Mesenchymal stem cell (in vitro differentiated cells and primary cell): ENCODE measurements around the gene ACP3.

Source experiments
- DNase-seq: peaks from one replicate; pipeline ENCODE4 v3.0.0-alpha.2; 2013
- H2AFZ ChIP-seq: one replicate; pipeline ENCODE4 v1.6.1; 2013; ENCODE audit warnings: low read depth, mild to moderate bottlenecking, control low read depth, inconsistent platforms, low read length, moderate library complexity
- H2AK5ac ChIP-seq: 2 replicates; pipeline ENCODE4 v1.6.1; 2013; ENCODE audit warnings: low read length, moderate library complexity, mild to moderate bottlenecking, inconsistent platforms; ENCODE audit not compliant: severe bottlenecking
- H2BK120ac ChIP-seq: one replicate; pipeline ENCODE4 v1.6.1; 2013; ENCODE audit warnings: low read depth, mild to moderate bottlenecking, inconsistent platforms, low read length, moderate library complexity
- H2BK12ac ChIP-seq, 2 experiments: one replicate each; pipeline ENCODE4 v1.6.1; 2013; ENCODE audit warnings: inconsistent platforms in 2 of 2, low read length in 2 of 2, mild to moderate bottlenecking in 2 of 2, moderate library complexity in 2 of 2, control low read depth in 1 of 2
- H2BK15ac ChIP-seq: one replicate; pipeline ENCODE4 v1.6.1; 2013; ENCODE audit warnings: mild to moderate bottlenecking, low read depth, inconsistent platforms; ENCODE audit not compliant: poor library complexity, severe bottlenecking
- H2BK5ac ChIP-seq: 2 replicates; pipeline ENCODE4 v1.6.1; 2013; ENCODE audit warnings: low read depth, mild to moderate bottlenecking, low read length, control low read depth, inconsistent platforms; ENCODE audit not compliant: poor library complexity, severe bottlenecking
- H3K14ac ChIP-seq, 2 experiments: one replicate each; pipeline ENCODE4 v1.6.1; 2013; ENCODE audit warnings: inconsistent platforms in 2 of 2, low read length in 2 of 2, control low read depth in 1 of 2, mild to moderate bottlenecking in 1 of 2, moderate library complexity in 1 of 2
- H3K18ac ChIP-seq, 2 experiments: one replicate each; pipeline ENCODE4 v1.6.1; 2013; ENCODE audit warnings: inconsistent platforms in 2 of 2, low read length in 2 of 2, control low read depth in 1 of 2, low read depth in 1 of 2, mild to moderate bottlenecking in 1 of 2
- H3K23ac ChIP-seq, 2 experiments: one replicate each; pipeline ENCODE4 v1.6.1; 2013; ENCODE audit warnings: inconsistent platforms in 2 of 2, low read length in 2 of 2, mild to moderate bottlenecking in 2 of 2, moderate library complexity in 2 of 2, control low read depth in 1 of 2
- H3K27ac ChIP-seq: 2 replicates; pipeline ENCODE4 v1.5.1; 2013; ENCODE audit warnings: mild to moderate bottlenecking, moderate library complexity, low read length, control low read depth, inconsistent platforms; ENCODE audit not compliant: poor library complexity, severe bottlenecking
- H3K27me3 ChIP-seq, 2 experiments: 2 replicates each; pipeline versions ENCODE4 v1.6.1 to v1.7.0; 2013; ENCODE audit warnings: low read length in 2 of 2, mild to moderate bottlenecking in 2 of 2, moderate library complexity in 2 of 2, control low read depth in 1 of 2, inconsistent platforms in 1 of 2; ENCODE audit not compliant: control insufficient read depth in 1 of 2, insufficient read depth in 1 of 2
- H3K36me3 ChIP-seq, 2 experiments: 2 replicates each; pipeline versions ENCODE4 v1.6.1 to v1.7.0; 2013; ENCODE audit warnings: low read length in 2 of 2, control low read depth in 1 of 2, inconsistent platforms in 1 of 2, low read depth in 1 of 2, mild to moderate bottlenecking in 1 of 2; ENCODE audit not compliant: insufficient read depth in 2 of 2, control insufficient read depth in 1 of 2
- H3K4ac ChIP-seq, 2 experiments: one replicate each; pipeline ENCODE4 v1.6.1; 2013; ENCODE audit warnings: inconsistent platforms in 2 of 2, low read length in 2 of 2, mild to moderate bottlenecking in 2 of 2, moderate library complexity in 2 of 2, control low read depth in 1 of 2, low read depth in 1 of 2
- H3K4me1 ChIP-seq: 2 replicates; pipeline ENCODE4 v1.6.1; 2013; ENCODE audit warnings: low read depth, low read length, control low read depth; ENCODE audit not compliant: control insufficient read depth, insufficient read depth
- H3K4me2 ChIP-seq: 2 replicates; pipeline ENCODE4 v1.6.1; 2013; ENCODE audit warnings: low read length, mild to moderate bottlenecking, inconsistent platforms; ENCODE audit not compliant: poor library complexity, severe bottlenecking
- H3K4me3 ChIP-seq, 2 experiments: 2 replicates each; pipeline versions ENCODE4 v1.5.1 to v1.7.0; 2013; ENCODE audit warnings: low read length in 2 of 2, mild to moderate bottlenecking in 2 of 2, control low read depth in 1 of 2, low read depth in 1 of 2; ENCODE audit not compliant: insufficient read depth in 1 of 2
- H3K79me1 ChIP-seq: replicated peaks from 2 replicates; pipeline ENCODE4 v1.6.1; 2013; ENCODE audit warnings: mild to moderate bottlenecking, control low read depth, low read length, inconsistent platforms; ENCODE audit not compliant: poor library complexity, severe bottlenecking
- H3K9ac ChIP-seq: 2 replicates; pipeline ENCODE4 v1.7.0; 2013; ENCODE audit warnings: mild to moderate bottlenecking, low read length, moderate library complexity
- H3K9me3 ChIP-seq: 2 replicates; pipeline ENCODE4 v1.7.0; 2013; ENCODE audit warnings: mild to moderate bottlenecking, low read length; ENCODE audit not compliant: control insufficient read depth
- H4K8ac ChIP-seq: one replicate; pipeline ENCODE4 v1.6.1; 2013; ENCODE audit warnings: inconsistent platforms, mild to moderate bottlenecking, low read length, moderate library complexity
- H4K91ac ChIP-seq: one replicate; pipeline ENCODE4 v1.6.1; 2013; ENCODE audit warnings: mild to moderate bottlenecking, low read length, inconsistent platforms
- WGBS: methylation state at CpG from one replicate; pipeline ENCODE4 v1.1.7; 2013; ENCODE audit warnings: mixed read lengths; 5-methylcytosine and 5-hydroxymethylcytosine counted together

The ACP3 gene

DNA sequence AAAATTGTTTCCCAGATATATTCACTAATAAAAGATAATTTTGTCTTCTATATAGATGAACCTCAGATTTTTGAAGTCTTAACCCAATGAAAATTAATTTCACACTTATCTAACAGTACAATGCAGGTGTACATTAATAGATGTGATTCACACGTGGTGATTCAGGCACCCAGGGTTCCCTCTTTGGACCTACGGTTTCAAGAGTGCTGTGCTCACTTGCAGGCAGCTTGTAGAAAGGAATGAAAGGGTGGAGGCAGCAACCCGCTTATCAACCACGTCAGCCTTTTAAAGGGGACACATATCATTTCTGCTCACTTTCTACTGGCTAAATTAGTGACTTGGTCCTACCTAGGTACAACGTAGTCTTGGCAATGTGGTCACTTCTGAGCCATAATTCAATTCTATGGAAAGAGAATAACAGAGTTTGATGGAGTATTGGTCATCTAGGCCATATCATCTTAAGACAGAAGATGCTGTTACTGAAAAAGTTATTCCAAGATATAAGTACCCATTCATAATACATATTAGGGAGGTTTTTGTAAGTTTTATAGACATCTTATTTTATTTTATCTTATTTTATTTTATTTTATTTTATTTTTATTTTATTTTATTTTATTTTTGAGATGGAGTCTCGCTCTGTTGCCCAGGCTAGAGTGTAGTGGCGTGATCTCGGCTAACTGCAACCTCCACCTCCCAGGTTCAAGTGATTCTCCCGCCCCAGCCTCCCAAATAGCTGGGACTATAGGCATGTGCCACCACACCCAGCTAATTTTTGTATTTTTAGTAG is 37.9 kb downstream of the ACP3 start:
- H4K91ac ChIP-seq, result no peak overlapping the region
- no peaks in the 10 kb centered on the region for H3K4me1 ChIP-seq
- no peak for DNase-seq
- H2AK5ac ChIP-seq, result no peak overlapping the region
- H3K4ac ChIP-seq, result no peak overlapping the region
- H3K23ac ChIP-seq, result no peak overlapping the region
- H3K14ac ChIP-seq, result no peak overlapping the region
- no peak overlapping the region for H3K9ac ChIP-seq
- H3K27ac ChIP-seq, result no peak overlapping the region
- H3K4me3 ChIP-seq, result no peak overlapping the region
- no peaks in the 10 kb centered on the region for H3K79me1 ChIP-seq
- no peak overlapping the region for H2BK120ac ChIP-seq
- H3K18ac ChIP-seq, result no peak overlapping the region
- H3K36me3 ChIP-seq, result no peaks in the 10 kb centered on the region
- WGBS, result 87% methylated on average over 6 of the region's 9 CpGs
- H2BK12ac ChIP-seq, result no peak overlapping the region
- no peaks in the 10 kb centered on the region for H3K9me3 ChIP-seq
- no peak overlapping the region for H2BK15ac ChIP-seq
- peaks cover 0 to 8% of the 10 kb centered on the region in 2 experiments for H3K27me3 ChIP-seq
- H3K4me2 ChIP-seq, result no peak overlapping the region
- no peak overlapping the region for H2BK5ac ChIP-seq
- H4K8ac ChIP-seq, result no peak overlapping the region
- no peak overlapping the region for H2AFZ ChIP-seq

DNA sequence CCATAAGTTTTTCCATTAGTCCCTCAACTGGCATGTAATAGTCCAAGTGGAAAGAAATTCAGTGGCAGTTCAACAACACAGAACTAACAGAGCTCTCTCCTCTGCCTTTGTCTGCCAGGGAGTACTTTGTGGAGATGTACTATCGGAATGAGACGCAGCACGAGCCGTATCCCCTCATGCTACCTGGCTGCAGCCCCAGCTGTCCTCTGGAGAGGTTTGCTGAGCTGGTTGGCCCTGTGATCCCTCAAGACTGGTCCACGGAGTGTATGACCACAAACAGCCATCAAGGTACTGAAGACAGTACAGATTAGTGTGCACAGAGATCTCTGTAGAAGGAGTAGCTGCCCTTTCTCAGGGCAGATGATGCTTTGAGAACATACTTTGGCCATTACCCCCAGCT is 39.4 kb downstream of the ACP3 start:
- Histone ChIP-seq H3K23ac (no peak overlapping the region), H3K36me3 (no peaks in the 10 kb centered on the region), H3K27ac (no peak overlapping the region), H4K91ac (no peak overlapping the region), H3K9ac (no peak overlapping the region), H3K4me1 (no peaks in the 10 kb centered on the region), H3K4me3 (no peak overlapping the region), H3K4ac (no peak overlapping the region), H2BK12ac (no peak overlapping the region), H2BK5ac (no peak overlapping the region), H3K14ac (no peak overlapping the region), H2AK5ac (no peak overlapping the region), H2BK15ac (no peak overlapping the region), H3K18ac (no peak overlapping the region), H4K8ac (no peak overlapping the region), H3K27me3 (peaks cover 0 to 18% of the 10 kb centered on the region in 2 experiments), H2BK120ac (no peak overlapping the region), H3K4me2 (no peak overlapping the region), H3K9me3 (peaks cover 3% of the 10 kb centered on the region), H2AFZ (no peak overlapping the region), H3K79me1 (no peaks in the 10 kb centered on the region)
- WGBS, result 92% methylated on average over 5 of the region's 5 CpGs
- no peak for DNase-seq

DNA sequence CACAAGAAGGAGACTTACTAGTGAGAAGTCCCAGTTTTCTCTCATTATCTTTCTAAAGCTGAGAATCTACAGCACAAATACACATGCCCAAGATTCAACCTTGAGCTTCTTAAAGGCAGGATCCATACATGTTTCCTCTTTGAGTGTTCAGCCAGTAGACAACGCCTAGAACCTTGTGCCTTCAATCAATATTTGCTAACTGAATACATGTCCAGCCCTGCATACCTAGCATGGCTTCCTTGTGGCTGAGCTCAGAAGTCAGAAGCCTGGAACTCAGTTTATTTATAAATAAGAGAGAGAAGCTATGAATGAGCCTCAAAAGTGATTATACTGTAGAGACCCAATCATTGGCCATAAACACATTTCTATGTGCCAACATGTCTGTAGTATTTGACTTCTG is 43.5 kb downstream of the ACP3 start:
- H3K23ac ChIP-seq, result no peak overlapping the region
- H3K27me3 ChIP-seq, result peaks cover 3 to 34% of the 10 kb centered on the region in 2 experiments
- no peak overlapping the region for H3K27ac ChIP-seq
- H3K79me1 ChIP-seq, result no peaks in the 10 kb centered on the region
- no peak overlapping the region for H4K91ac ChIP-seq
- DNase-seq, result no peak
- H3K9me3 ChIP-seq, result peaks cover 4% of the 10 kb centered on the region
- H2BK120ac ChIP-seq, result no peak overlapping the region
- H2AK5ac ChIP-seq, result no peak overlapping the region
- H3K18ac ChIP-seq, result no peak overlapping the region
- no peaks in the 10 kb centered on the region for H3K4me1 ChIP-seq
- no peak overlapping the region for H3K14ac ChIP-seq
- H4K8ac ChIP-seq, result no peak overlapping the region
- H3K36me3 ChIP-seq, result no peaks in the 10 kb centered on the region
- H2BK12ac ChIP-seq, result no peak overlapping the region
- WGBS, result 100% methylated on average over 1 of the region's 1 CpG
- no peak overlapping the region for H3K4me3 ChIP-seq
- H2BK5ac ChIP-seq, result no peak overlapping the region
- H3K4me2 ChIP-seq, result no peak overlapping the region
- H2AFZ ChIP-seq, result no peak overlapping the region
- no peak overlapping the region for H3K9ac ChIP-seq
- no peak overlapping the region for H3K4ac ChIP-seq
- no peak overlapping the region for H2BK15ac ChIP-seq

DNA sequence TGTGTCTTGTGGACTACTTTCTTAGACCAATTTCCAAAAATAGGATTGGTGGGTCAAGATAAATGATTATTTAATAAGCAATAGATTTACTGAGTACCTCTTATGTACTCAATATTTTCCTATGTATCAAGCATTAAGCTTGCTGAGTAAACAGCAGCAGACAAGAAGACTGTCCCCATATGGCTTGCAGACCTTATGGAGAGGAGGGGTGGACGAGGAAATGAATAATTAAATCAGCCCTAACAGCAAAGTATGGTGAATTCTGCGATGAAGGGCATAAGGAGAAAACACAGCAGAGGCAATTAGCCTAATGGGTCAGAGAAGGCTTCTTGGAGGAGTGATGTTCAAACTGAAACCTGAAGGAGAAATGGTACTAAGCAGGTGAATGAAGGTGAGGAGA is 45.1 kb downstream of the ACP3 start:
- 81% methylated on average over 2 of the region's 2 CpGs for WGBS
- Histone ChIP-seq H2AFZ (no peak overlapping the region), H3K4me2 (no peak overlapping the region), H3K14ac (no peak overlapping the region), H2BK15ac (no peak overlapping the region), H3K4me3 (no peak overlapping the region), H4K8ac (no peak overlapping the region), H3K36me3 (no peaks in the 10 kb centered on the region), H3K79me1 (no peaks in the 10 kb centered on the region), H2BK120ac (no peak overlapping the region), H3K27ac (no peak overlapping the region), H3K4ac (no peak overlapping the region), H3K27me3 (peaks cover 8 to 25% of the 10 kb centered on the region in 2 experiments), H3K9me3 (peaks cover 4% of the 10 kb centered on the region), H3K18ac (no peak overlapping the region), H3K4me1 (no peaks in the 10 kb centered on the region), H3K9ac (no peak overlapping the region), H2BK12ac (no peak overlapping the region), H4K91ac (no peak overlapping the region), H2BK5ac (no peak overlapping the region), H2AK5ac (no peak overlapping the region), H3K23ac (no peak overlapping the region)
- no peak for DNase-seq
